ENCODE results near the gene TWNK.
A peak's percentile ranks its signal among the peaks of the same experiment; 100 is the strongest.

TWNK gene

DNA sequence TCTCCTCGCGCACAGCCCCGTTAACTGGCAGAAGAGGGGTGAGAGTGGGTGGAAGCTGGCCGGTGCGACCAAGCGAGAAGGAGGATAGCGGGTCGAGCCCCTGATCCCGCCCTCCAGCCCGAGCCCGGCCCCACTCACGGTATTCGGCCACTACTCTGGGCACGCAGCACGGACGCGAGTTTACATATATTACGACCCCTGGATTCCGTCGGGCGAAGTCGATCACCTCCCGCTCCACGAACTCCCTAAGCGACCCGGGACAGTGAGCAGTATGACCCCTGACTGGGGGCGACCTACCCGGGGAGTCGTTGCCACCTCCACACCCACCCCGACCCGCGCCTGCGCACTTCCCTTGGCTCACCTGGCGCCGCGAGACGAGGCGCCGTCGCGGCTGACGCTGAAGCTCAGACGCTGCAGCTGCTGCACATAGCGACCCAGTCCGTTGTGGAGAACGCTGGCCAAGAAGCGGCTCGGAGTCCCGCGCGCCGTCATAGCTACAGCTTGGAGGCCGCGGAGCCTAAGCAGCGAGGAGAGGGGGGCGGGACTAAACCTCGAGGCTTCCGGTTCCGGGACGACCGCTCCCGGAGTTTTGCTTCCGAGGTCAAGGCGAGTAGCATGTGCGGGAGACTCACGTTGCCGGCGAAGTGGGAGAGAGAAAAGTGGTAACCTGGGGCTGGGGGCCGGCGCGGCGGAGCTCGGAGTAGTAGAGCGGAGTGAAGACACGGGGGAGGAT is at the start of gene TWNK, which contains the start of gene MRPL43:
TSS of gene TWNK (plus strand) at position 592 of the 733 bp plus-strand sequence. CDS start 668 bp downstream, outside the sequence.
TSS of gene MRPL43 (minus strand) at position 546 of the 733 bp plus-strand sequence. CDS start at position 492, 54 bp downstream.
- H3K4me3 ChIP-seq (ENCODE audit: low read depth in 1 of 2, low read length in 2 of 2) = peak within 1 kb of the TSS; percentile 91 to 99
- H3K4me1 ChIP-seq (ENCODE audit: control insufficient read depth in 1 of 2, insufficient read depth in 2 of 2, low read length in 2 of 2) = peaks cover 13 to 22% of the 10 kb centered on the region in 2 donors
- H3K27me3 ChIP-seq (ENCODE audit: low read depth, low read length) = no peaks in the 10 kb centered on the region
- H3K9me3 ChIP-seq (ENCODE audit: control insufficient read depth in 1 of 2, low read length in 2 of 2) = no peaks in the 10 kb centered on the region
- H3K36me3 ChIP-seq (ENCODE audit: control insufficient read depth in 1 of 2, insufficient read depth in 2 of 2, low read length in 2 of 2) = peaks cover 27 to 31% of the 10 kb centered on the region in 2 donors
- no peak within 1 kb of the TSS for H3K27ac ChIP-seq (ENCODE audit: low read length)

DNA sequence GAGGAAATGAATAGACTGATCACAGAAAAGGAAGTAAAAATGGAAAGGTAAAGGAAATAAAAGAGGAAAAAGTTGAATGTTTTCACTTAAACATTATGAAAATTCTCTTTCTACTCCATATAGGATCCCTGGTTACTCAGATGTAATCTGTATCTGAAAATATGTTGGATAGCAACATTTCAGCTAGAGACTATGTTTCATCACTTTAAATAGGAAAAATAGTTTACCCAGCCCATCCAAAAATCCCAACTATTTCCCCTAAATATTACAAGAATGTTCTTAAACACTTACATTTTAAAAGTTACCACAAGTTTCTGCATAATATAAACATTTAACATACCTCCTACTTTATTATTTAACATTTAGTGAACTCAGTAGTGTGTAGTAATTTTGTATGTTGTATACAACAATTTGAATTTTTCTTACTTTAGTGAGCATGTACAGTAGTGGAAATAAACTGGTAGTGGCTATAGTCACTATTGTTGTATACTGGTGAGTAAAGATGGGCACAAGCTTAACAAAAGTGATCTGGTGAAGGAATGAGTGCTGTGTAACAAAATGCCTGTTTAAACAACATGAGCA is 47.5 kb upstream of the TWNK start:
- peaks cover 36 to 71% of the 10 kb centered on the region in 2 donors for H3K36me3 ChIP-seq (ENCODE audit: control insufficient read depth in 1 of 2, insufficient read depth in 2 of 2, low read length in 2 of 2)
- no peaks in the 10 kb centered on the region for H3K27me3 ChIP-seq (ENCODE audit: low read depth, low read length)
- no peaks in the 10 kb centered on the region for H3K4me1 ChIP-seq (ENCODE audit: control insufficient read depth in 1 of 2, insufficient read depth in 2 of 2, low read length in 2 of 2)
- no peak overlapping the region for H3K27ac ChIP-seq (ENCODE audit: low read length)
- H3K9me3 ChIP-seq (ENCODE audit: control insufficient read depth in 1 of 2, low read length in 2 of 2) = no peaks in the 10 kb centered on the region
- no peak overlapping the region for H3K4me3 ChIP-seq (ENCODE audit: low read depth in 1 of 2, low read length in 2 of 2)

DNA sequence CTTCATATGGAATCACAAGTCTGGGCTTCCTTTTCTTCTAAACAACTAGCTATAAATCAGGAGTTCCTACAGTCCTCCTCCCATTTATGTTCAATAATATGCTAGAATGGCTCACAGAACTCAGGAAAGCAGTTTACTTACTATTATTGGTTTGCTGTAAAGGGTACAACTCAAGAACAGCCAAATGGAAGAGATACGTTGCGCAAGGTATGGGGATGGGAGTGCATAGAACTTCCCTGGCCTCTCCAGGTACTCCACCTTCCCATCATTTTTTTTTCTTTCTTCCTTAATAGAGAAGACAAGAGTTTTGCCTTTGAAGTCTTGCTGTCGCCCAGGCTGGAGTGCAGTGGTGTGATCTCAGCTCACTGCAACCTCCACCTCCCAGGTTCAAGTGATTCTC is 45.1 kb upstream of the TWNK start:
- Histone ChIP-seq H3K4me1 (ENCODE audit: control insufficient read depth in 1 of 2, insufficient read depth in 2 of 2, low read length in 2 of 2) (no peaks in the 10 kb centered on the region), H3K27me3 (ENCODE audit: low read depth, low read length) (no peaks in the 10 kb centered on the region), H3K27ac (ENCODE audit: low read length) (no peak overlapping the region), H3K4me3 (ENCODE audit: low read depth in 1 of 2, low read length in 2 of 2) (no peak overlapping the region), H3K9me3 (ENCODE audit: control insufficient read depth in 1 of 2, low read length in 2 of 2) (no peaks in the 10 kb centered on the region), H3K36me3 (ENCODE audit: control insufficient read depth in 1 of 2, insufficient read depth in 2 of 2, low read length in 2 of 2) (peaks cover 54 to 78% of the 10 kb centered on the region in 2 donors)

DNA sequence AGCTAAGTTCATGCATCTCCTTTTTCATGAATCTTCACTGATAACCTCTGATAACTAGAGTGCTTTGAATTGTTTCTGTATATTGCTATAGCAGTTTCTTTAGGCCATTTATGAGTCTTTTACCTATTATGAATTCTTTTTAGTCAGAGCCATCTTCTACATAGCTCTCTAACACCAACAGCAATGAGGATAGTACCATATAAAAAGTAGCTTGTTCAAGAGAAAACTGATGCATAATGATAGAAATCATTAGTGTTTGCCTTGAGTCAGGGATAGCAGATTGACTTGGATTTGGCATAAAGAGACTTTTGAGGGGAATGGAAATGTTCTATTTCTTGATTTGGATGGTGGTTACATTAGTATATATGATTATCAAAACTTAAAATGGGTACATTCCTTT is 43.8 kb upstream of the TWNK start:
- Histone ChIP-seq H3K27me3 (ENCODE audit: low read depth, low read length) (no peaks in the 10 kb centered on the region), H3K36me3 (ENCODE audit: control insufficient read depth in 1 of 2, insufficient read depth in 2 of 2, low read length in 2 of 2) (peaks cover 55 to 78% of the 10 kb centered on the region in 2 donors), H3K4me3 (ENCODE audit: low read depth in 1 of 2, low read length in 2 of 2) (no peak overlapping the region), H3K4me1 (ENCODE audit: control insufficient read depth in 1 of 2, insufficient read depth in 2 of 2, low read length in 2 of 2) (no peaks in the 10 kb centered on the region), H3K27ac (ENCODE audit: low read length) (no peak overlapping the region), H3K9me3 (ENCODE audit: control insufficient read depth in 1 of 2, low read length in 2 of 2) (no peaks in the 10 kb centered on the region)

DNA sequence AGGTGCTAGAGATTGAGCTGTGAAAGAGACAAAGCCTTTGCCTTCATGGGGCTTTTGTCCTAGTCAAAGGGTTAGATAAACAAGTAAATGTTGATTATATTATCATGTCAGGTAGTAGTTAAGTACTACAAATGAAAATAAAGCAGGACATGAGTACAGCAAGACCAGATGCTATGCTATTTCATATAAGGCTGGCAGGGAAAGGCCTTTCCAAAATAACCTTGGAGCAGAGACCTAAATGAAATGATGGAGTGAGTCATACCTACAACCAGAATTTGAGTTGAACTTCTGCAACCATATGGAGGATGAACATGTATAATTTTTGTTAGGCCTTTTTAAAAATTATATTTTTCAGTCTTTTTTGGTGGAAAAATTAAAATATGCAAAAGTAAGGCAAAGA is 41.6 kb upstream of the TWNK start:
- H3K27me3 ChIP-seq (ENCODE audit: low read depth, low read length) = no peaks in the 10 kb centered on the region
- no peak overlapping the region for H3K27ac ChIP-seq (ENCODE audit: low read length)
- no peaks in the 10 kb centered on the region for H3K4me1 ChIP-seq (ENCODE audit: control insufficient read depth in 1 of 2, insufficient read depth in 2 of 2, low read length in 2 of 2)
- no peaks in the 10 kb centered on the region for H3K9me3 ChIP-seq (ENCODE audit: control insufficient read depth in 1 of 2, low read length in 2 of 2)
- H3K4me3 ChIP-seq (ENCODE audit: low read depth in 1 of 2, low read length in 2 of 2) = no peak overlapping the region
- peaks cover 64 to 85% of the 10 kb centered on the region in 2 donors for H3K36me3 ChIP-seq (ENCODE audit: control insufficient read depth in 1 of 2, insufficient read depth in 2 of 2, low read length in 2 of 2)

DNA sequence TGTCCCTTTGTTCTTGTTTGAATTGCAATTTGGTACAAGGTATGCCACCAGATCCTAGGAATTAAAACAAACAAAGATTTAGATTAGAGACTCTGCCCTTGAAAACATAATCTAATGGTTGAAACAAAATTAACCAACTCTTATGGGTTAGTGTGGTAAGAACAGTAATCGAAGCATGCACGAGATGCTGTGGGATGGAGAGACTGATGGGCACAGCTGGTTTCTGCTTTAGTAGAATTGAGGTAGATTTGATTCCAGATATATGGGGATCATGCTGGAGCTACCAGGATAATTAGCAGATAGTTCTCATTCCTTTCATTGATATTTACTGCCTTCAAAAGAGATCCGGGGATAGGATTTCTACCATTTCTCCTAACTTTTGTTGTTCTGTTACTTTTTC is 38.4 kb upstream of the TWNK start:
- no peaks in the 10 kb centered on the region for H3K9me3 ChIP-seq (ENCODE audit: control insufficient read depth in 1 of 2, low read length in 2 of 2)
- H3K27me3 ChIP-seq (ENCODE audit: low read depth, low read length) = no peaks in the 10 kb centered on the region
- H3K4me3 ChIP-seq (ENCODE audit: low read depth in 1 of 2, low read length in 2 of 2) = no peak overlapping the region
- peaks cover 57 to 71% of the 10 kb centered on the region in 2 donors for H3K36me3 ChIP-seq (ENCODE audit: control insufficient read depth in 1 of 2, insufficient read depth in 2 of 2, low read length in 2 of 2)
- no peaks in the 10 kb centered on the region for H3K4me1 ChIP-seq (ENCODE audit: control insufficient read depth in 1 of 2, insufficient read depth in 2 of 2, low read length in 2 of 2)
- H3K27ac ChIP-seq (ENCODE audit: low read length) = no peak overlapping the region

DNA sequence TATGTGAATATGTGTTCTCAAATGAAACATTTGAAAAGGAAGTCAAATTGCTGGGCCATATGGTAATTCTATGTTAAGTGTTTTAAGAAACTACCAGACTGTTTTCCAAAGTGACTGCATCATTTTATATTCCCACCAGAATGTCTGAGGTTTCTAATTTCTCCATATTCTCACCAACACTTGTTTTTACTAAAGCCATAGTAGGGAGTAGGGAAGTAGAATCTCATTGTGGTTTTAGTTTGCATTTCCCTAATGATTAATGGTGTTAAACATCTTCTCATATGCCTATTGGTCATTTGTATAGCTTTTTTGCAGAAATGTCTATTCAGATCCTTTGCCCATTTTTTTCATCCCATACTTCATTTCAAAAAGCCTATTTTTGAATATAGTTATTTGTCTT is 27.1 kb upstream of the TWNK start:
- Histone ChIP-seq H3K9me3 (ENCODE audit: control insufficient read depth in 1 of 2, low read length in 2 of 2) (no peaks in the 10 kb centered on the region), H3K36me3 (ENCODE audit: control insufficient read depth in 1 of 2, insufficient read depth in 2 of 2, low read length in 2 of 2) (peaks cover 47 to 52% of the 10 kb centered on the region in 2 donors)

DNA sequence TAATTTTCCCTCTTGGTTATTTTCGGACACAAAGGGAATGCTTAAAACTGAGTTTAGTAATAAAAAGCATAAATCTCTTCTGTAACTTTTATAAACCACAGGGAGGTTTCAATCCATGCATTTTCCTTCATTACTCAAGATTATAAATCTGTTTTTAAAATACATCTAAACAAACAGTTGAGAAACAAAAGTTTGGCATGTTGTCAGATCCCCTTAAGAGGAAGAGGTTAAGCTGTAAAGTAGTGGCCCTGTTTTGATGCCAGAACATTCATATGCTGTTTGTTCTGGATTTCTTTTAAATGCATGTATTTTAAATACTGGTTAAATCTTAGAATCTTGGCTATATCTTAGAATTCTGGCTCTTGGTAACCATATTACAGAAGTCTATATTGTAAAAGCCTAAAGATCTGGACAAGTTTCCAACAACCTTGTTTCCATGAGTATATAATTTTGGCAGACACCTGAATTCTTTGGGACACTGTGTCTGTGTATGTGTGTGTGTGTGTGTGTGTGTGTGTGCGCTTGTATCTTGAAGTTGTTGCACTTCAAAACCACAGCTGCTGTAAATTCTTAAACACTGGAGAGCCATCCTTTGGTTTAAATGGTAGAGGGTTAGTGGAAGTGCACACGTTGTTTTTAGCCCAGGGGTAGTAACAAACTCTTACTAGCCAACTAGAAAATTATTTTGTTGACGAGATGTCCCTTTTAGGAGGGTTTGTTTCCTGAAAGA is 24.8 kb upstream of the TWNK start:
- no peaks in the 10 kb centered on the region for H3K4me1 ChIP-seq (ENCODE audit: control insufficient read depth in 1 of 2, insufficient read depth in 2 of 2, low read length in 2 of 2)
- no peak overlapping the region for H3K4me3 ChIP-seq (ENCODE audit: low read depth in 1 of 2, low read length in 2 of 2)
- no peaks in the 10 kb centered on the region for H3K9me3 ChIP-seq (ENCODE audit: control insufficient read depth in 1 of 2, low read length in 2 of 2)
- peaks cover 46 to 50% of the 10 kb centered on the region in 2 donors for H3K36me3 ChIP-seq (ENCODE audit: control insufficient read depth in 1 of 2, insufficient read depth in 2 of 2, low read length in 2 of 2)
- no peaks in the 10 kb centered on the region for H3K27me3 ChIP-seq (ENCODE audit: low read depth, low read length)
- no peak overlapping the region for H3K27ac ChIP-seq (ENCODE audit: low read length)

More for the DNA sequence above, 27.1 kb upstream of the TWNK start:
- Histone ChIP-seq H3K4me1 (ENCODE audit: control insufficient read depth in 1 of 2, insufficient read depth in 2 of 2, low read length in 2 of 2) (no peaks in the 10 kb centered on the region), H3K27ac (ENCODE audit: low read length) (no peak overlapping the region), H3K27me3 (ENCODE audit: low read depth, low read length) (no peaks in the 10 kb centered on the region), H3K4me3 (ENCODE audit: low read depth in 1 of 2, low read length in 2 of 2) (no peak overlapping the region)

DNA sequence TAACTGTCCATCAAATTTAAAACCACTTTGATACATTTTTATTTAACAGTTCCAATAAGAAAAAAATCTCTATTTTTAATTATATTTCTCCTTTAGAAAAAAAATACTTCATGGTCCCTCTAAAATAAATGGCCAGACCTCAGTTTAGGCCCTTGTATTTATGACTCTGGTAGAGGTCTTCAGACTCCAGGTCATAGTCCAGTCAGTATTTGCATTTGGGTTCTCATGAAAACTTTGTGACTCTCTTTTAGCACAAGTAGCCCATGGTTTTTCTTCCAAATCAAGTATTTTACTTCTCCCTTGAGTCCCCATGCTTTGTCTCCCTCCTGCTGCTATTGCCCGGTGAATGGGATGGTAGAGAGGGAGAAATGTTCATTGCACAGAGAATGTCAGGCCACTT is 23.5 kb upstream of the TWNK start:
- Histone ChIP-seq H3K4me1 (ENCODE audit: control insufficient read depth in 1 of 2, insufficient read depth in 2 of 2, low read length in 2 of 2) (peaks cover 0 to 5% of the 10 kb centered on the region in 2 donors), H3K9me3 (ENCODE audit: control insufficient read depth in 1 of 2, low read length in 2 of 2) (no peaks in the 10 kb centered on the region), H3K36me3 (ENCODE audit: control insufficient read depth in 1 of 2, insufficient read depth in 2 of 2, low read length in 2 of 2) (peaks cover 42 to 44% of the 10 kb centered on the region in 2 donors)

DNA sequence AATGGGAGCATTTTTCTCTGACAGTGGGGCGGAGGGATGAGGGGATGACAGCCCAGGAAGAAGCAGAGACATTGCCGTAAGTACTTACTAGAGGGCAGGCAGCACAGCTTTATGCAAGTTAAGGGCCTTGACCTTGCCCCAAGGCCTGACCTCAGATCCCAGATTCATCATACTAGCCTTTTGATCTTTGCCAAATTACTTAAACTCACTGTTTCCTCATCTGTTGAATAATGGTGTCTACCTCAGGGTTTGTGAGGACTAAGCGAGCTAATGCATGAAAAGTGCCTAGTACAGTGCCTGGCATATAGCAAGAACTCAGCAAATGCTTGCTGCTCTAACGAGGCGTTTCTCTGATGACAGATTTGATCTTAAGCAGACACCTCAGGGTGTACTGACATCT is 21.5 kb upstream of the TWNK start:
- peaks cover 27 to 30% of the 10 kb centered on the region in 2 donors for H3K36me3 ChIP-seq (ENCODE audit: control insufficient read depth in 1 of 2, insufficient read depth in 2 of 2, low read length in 2 of 2)
- H3K4me1 ChIP-seq (ENCODE audit: control insufficient read depth in 1 of 2, insufficient read depth in 2 of 2, low read length in 2 of 2) = peaks cover 0 to 8% of the 10 kb centered on the region in 2 donors
- H3K4me3 ChIP-seq (ENCODE audit: low read depth in 1 of 2, low read length in 2 of 2) = no peak overlapping the region
- no peaks in the 10 kb centered on the region for H3K9me3 ChIP-seq (ENCODE audit: control insufficient read depth in 1 of 2, low read length in 2 of 2)
- H3K27me3 ChIP-seq (ENCODE audit: low read depth, low read length) = no peaks in the 10 kb centered on the region
- H3K27ac ChIP-seq (ENCODE audit: low read length) = no peak overlapping the region

More for the DNA sequence above, 23.5 kb upstream of the TWNK start:
- no peaks in the 10 kb centered on the region for H3K27me3 ChIP-seq (ENCODE audit: low read depth, low read length)
- H3K4me3 ChIP-seq (ENCODE audit: low read depth in 1 of 2, low read length in 2 of 2) = no peak overlapping the region
- H3K27ac ChIP-seq (ENCODE audit: low read length) = no peak overlapping the region

DNA sequence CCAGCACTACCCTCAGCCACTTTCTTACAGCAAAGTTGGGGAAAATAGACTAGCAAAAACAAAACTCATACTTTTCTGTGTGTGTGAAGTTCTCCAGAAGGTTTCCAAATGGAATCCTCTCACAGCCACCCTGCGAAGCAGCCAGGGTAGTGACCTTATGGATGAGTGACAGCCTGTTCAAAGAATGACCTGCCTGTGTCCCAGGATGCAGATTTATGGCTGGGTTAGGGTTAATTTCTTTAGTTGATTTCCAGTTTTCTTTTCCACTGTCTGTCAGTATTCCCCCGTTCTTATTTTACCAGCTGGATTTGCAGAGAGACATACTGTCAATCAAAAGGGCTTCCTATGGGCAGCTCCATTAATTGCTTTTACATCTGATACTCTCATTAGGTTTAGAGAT is 20.5 kb upstream of the TWNK start:
- H3K27me3 ChIP-seq (ENCODE audit: low read depth, low read length) = no peaks in the 10 kb centered on the region
- no peak overlapping the region for H3K4me3 ChIP-seq (ENCODE audit: low read depth in 1 of 2, low read length in 2 of 2)
- H3K36me3 ChIP-seq (ENCODE audit: control insufficient read depth in 1 of 2, insufficient read depth in 2 of 2, low read length in 2 of 2) = peaks cover 24 to 28% of the 10 kb centered on the region in 2 donors
- no peaks in the 10 kb centered on the region for H3K9me3 ChIP-seq (ENCODE audit: control insufficient read depth in 1 of 2, low read length in 2 of 2)
- H3K27ac ChIP-seq (ENCODE audit: low read length) = no peak overlapping the region
- H3K4me1 ChIP-seq (ENCODE audit: control insufficient read depth in 1 of 2, insufficient read depth in 2 of 2, low read length in 2 of 2) = peaks cover 0 to 8% of the 10 kb centered on the region in 2 donors
